Transverse colon (tissue), 4 donors: ENCODE results near the gene NOVA1. TPM values are rescaled to one million over a fixed set of nuclear protein-coding genes. Genes with fewer than 3 reads are reported as not detected.

Experiments
- DNase-seq: peaks from one replicate; pipeline ENCODE4 v3.0.0-alpha.2; 2019
- H3K27ac ChIP-seq, 4 donors: fragments of 200-600 bp; sonication (generic); 2 replicates each; pipeline ENCODE4 v1.5.1; 2016 to 2018; ENCODE audit warnings: inconsistent platforms in 4 of 4
- H3K27me3 ChIP-seq: fragments of 200-600 bp; sonication (generic); 2 replicates; pipeline ENCODE4 v1.5.1; 2017; ENCODE audit warnings: inconsistent platforms
- H3K36me3 ChIP-seq, 4 donors: fragments of 200-600 bp; sonication (generic); 2 replicates each; pipeline ENCODE4 v1.5.1; 2017 to 2019; ENCODE audit warnings: inconsistent platforms in 4 of 4
- H3K4me1 ChIP-seq, 4 donors: fragments of 200-600 bp; sonication (generic); 2 replicates each; pipeline ENCODE4 v1.5.1; 2017 to 2020; ENCODE audit warnings: inconsistent platforms in 4 of 4
- H3K4me3 ChIP-seq, 4 donors: fragments of 200-600 bp; sonication (generic); 1 replicate in 1 of 4; 2 replicates in 3 of 4; pipeline versions ENCODE4 v1.5.1 to v1.6.1; 2017 to 2019; ENCODE audit warnings: inconsistent platforms in 4 of 4
- H3K9me3 ChIP-seq, 2 donors: fragments of 200-600 bp; sonication (generic); 2 replicates each; pipeline ENCODE4 v1.5.1; 2017 to 2019; ENCODE audit warnings: inconsistent platforms in 2 of 2
- CTCF ChIP-seq, 5 experiments: fragments of 200-600 bp in 3 of 5; fragments of 450-650 bp in 2 of 5; sonication (generic) in 3 of 5; IDR thresholded peaks; 1 replicate in 2 of 5; 2 replicates in 3 of 5; pipeline ENCODE4 v1.5.1; 2016 to 2017; ENCODE audit warnings: antibody characterized with exemption in 5 of 5, inconsistent platforms in 3 of 5, mild to moderate bottlenecking in 2 of 5, moderate library complexity in 1 of 5
- EP300 ChIP-seq: sonication (generic); formaldehyde crosslinking; IDR thresholded peaks from one replicate; pipeline ENCODE4 v1.6.1; 2017; ENCODE audit warnings: antibody characterized with exemption, low read depth
- POLR2A ChIP-seq: fragments of 450-650 bp; IDR thresholded peaks from one replicate; pipeline ENCODE4 v1.6.1; 2016; ENCODE audit warnings: antibody characterized with exemption, mild to moderate bottlenecking, moderate library complexity
- POLR2AphosphoS5 ChIP-seq, 3 donors: sonication (generic); formaldehyde crosslinking; IDR thresholded peaks; one replicate each; pipeline ENCODE4 v1.6.1; 2016; ENCODE audit warnings: antibody characterized with exemption in 3 of 3
- WGBS, 2 donors: methylation state at CpG; one replicate each; pipeline ENCODE4 v1.1.5; 2018; ENCODE audit warnings: low coverage in 1 of 2; 5-methylcytosine and 5-hydroxymethylcytosine counted together
- in situ Hi-C, 4 donors: fragments of 200-750 bp; cut with MboI; loops; one replicate each; pipeline versions ENCODE4 v1.15.0 to v1.15.1; 2017; ENCODE audit warnings: low sequenced_read_pairs in 3 of 4, low pct_ligation_motif_present in 1 of 4, low pct_unique_long_range_greater_than_20kb in 1 of 4
- intact Hi-C: fragments of 100-400 bp; cut with DNase I; formaldehyde crosslinking; loops from one replicate; pipeline ENCODE4 v1.15.1; 2023; ENCODE audit warnings: low total_unique reads
- total RNA-seq, 4 donors: library from RNA; depleted of rRNA; stranded (reverse); fragments of >200 nt; gene quantifications; one replicate each; pipeline ENCODE4 v1.1.0, GENCODE V29; 2016

Gene NOVA1
- total RNA-seq, 4 donors from 2014 or later: 3.1 to 20.2 (median 6.2) TPM

GRCh38 chr14:26499546-26499945 is 98.3 kb downstream of the NOVA1 start:
- 29 to 47% methylated on average over 2 of the region's 2 CpGs for WGBS, 2 donors
- no peaks in the 10 kb centered on the region for H3K27me3 ChIP-seq
- H3K36me3 ChIP-seq: no peaks in the 10 kb centered on the region
- H3K4me1 ChIP-seq: peaks cover 0 to 15% (median 0%) of the 10 kb centered on the region in 4 donors
- in situ Hi-C loops (no loop called here), intact Hi-C loops (no loop called here)
- DNase-seq: no peak
- H3K27ac ChIP-seq: no peak overlapping the region
- TF ChIP-seq POLR2A (no peak), EP300 (no peak), CTCF (IDR thresholded peaks at IDR 0.05) (no peak), POLR2AphosphoS5 (IDR thresholded peaks at IDR 0.05) (no peak)
- no peak overlapping the region for H3K4me3 ChIP-seq
- no peaks in the 10 kb centered on the region for H3K9me3 ChIP-seq

GRCh38 chr14:26486922-26487321 is 110.9 kb downstream of the NOVA1 start:
- in situ Hi-C loops: no loop called here
- Histone ChIP-seq H3K27me3 (no peaks in the 10 kb centered on the region), H3K36me3 (no peaks in the 10 kb centered on the region), H3K9me3 (no peaks in the 10 kb centered on the region), H3K4me3 (no peak overlapping the region), H3K4me1 (no peaks in the 10 kb centered on the region), H3K27ac (no peak overlapping the region)
- WGBS, 2 donors: 85 to 91% methylated on average over 3 of the region's 3 CpGs
- intact Hi-C loops: no loop called here
- TF ChIP-seq POLR2A (no peak), CTCF (IDR thresholded peaks at IDR 0.05) (no peak), EP300 (no peak), POLR2AphosphoS5 (IDR thresholded peaks at IDR 0.05) (no peak)
- no peak for DNase-seq

GRCh38 chr14:26484562-26484961 is 113.3 kb downstream of the NOVA1 start:
- Histone ChIP-seq H3K27ac (no peak overlapping the region), H3K4me3 (no peak overlapping the region), H3K4me1 (no peaks in the 10 kb centered on the region), H3K36me3 (no peaks in the 10 kb centered on the region), H3K27me3 (no peaks in the 10 kb centered on the region), H3K9me3 (no peaks in the 10 kb centered on the region)
- DNase-seq: no peak
- 85 to 90% methylated on average over 2 of the region's 2 CpGs for WGBS, 2 donors
- TF ChIP-seq POLR2AphosphoS5 (IDR thresholded peaks at IDR 0.05): no peak
- no peak for TF ChIP-seq POLR2A
- TF ChIP-seq CTCF (IDR thresholded peaks at IDR 0.05): no peak
- no peak for TF ChIP-seq EP300
- intact Hi-C loops (no loop called here), in situ Hi-C loops (no loop called here)

GRCh38 chr14:26478967-26479366 is 118.9 kb downstream of the NOVA1 start:
- in situ Hi-C loops: no loop called here
- no peak overlapping the region for H3K27ac ChIP-seq
- H3K4me1 ChIP-seq: no peaks in the 10 kb centered on the region
- TF ChIP-seq POLR2AphosphoS5 (IDR thresholded peaks at IDR 0.05): no peak
- no peak for TF ChIP-seq EP300
- no peak for TF ChIP-seq CTCF (IDR thresholded peaks at IDR 0.05)
- TF ChIP-seq POLR2A: no peak
- H3K9me3 ChIP-seq: no peaks in the 10 kb centered on the region
- WGBS, 2 donors: 94 to 95% methylated on average over 4 of the region's 4 CpGs
- no peak overlapping the region for H3K4me3 ChIP-seq
- intact Hi-C loops: no loop called here
- DNase-seq: no peak
- no peaks in the 10 kb centered on the region for H3K27me3 ChIP-seq
- H3K36me3 ChIP-seq: no peaks in the 10 kb centered on the region
